HEK293 (cell line): ENCODE measurements around the gene CCDC7.

Experiments
- CTCF ChIA-PET: fragments of 350-600 bp; formaldehyde crosslinking; extraction: SDS; loops from one replicate; lab custom pipeline; 2021; ENCODE audit warnings: antibody characterized with exemption; lab: Yijun Ruan, JAX
- POLR2A ChIA-PET: fragments of 300-600 bp; formaldehyde crosslinking; extraction: SDS; loops from one replicate; lab custom pipeline; 2020; ENCODE audit warnings: antibody characterized with exemption, inconsistent platforms; lab: Yijun Ruan, JAX
- H3K27ac ChIP-seq: fragments of 200-500 bp; sonication (Bioruptor generic); 2 replicates; pipeline ENCODE4 v1.5.1; 2014; ENCODE audit warnings: low read depth, low read length, control low read depth, inconsistent platforms; ENCODE audit errors: extremely low read depth
- H3K36me3 ChIP-seq, 2 experiments: fragments of 200-500 bp in 1 of 2; sonication (Bioruptor generic) in 1 of 2; 1 replicate in 1 of 2; 2 replicates in 1 of 2; pipeline ENCODE4 v1.5.1; 2014 to 2017; ENCODE audit warnings: inconsistent platforms in 2 of 2, low read length in 2 of 2; ENCODE audit not compliant: control insufficient read depth in 2 of 2, insufficient read depth in 1 of 2
- H3K4me1 ChIP-seq: fragments of 200-500 bp; sonication (Bioruptor generic); 2 replicates; pipeline ENCODE4 v1.5.1; 2014; ENCODE audit warnings: mild to moderate bottlenecking, low read length, inconsistent platforms; ENCODE audit not compliant: control insufficient read depth, insufficient read depth
- H3K4me3 ChIP-seq: 2 replicates; pipeline ENCODE4 v1.5.1; 2011; ENCODE audit warnings: low read depth, mild to moderate bottlenecking, control low read depth, low read length, moderate library complexity
- H3K9me3 ChIP-seq: fragments of 200-500 bp; sonication (Bioruptor generic); 2 replicates; pipeline ENCODE4 v1.5.1; 2014; ENCODE audit warnings: low read depth, low read length, inconsistent platforms; ENCODE audit not compliant: control insufficient read depth, insufficient read depth
- EGR2 ChIP-seq: fragments of 450-650 bp; formaldehyde crosslinking; IDR thresholded peaks from 2 replicates; pipeline ENCODE4 v1.5.1; 2016; ENCODE audit warnings: low read depth, missing biosample characterization, missing genetic modification characterization
- GFI1B ChIP-seq: fragments of 450-650 bp; formaldehyde crosslinking; IDR thresholded peaks from 2 replicates; pipeline ENCODE4 v1.5.1; 2016; ENCODE audit warnings: missing biosample characterization, missing genetic modification characterization
- KLF8 ChIP-seq: fragments of 450-650 bp; formaldehyde crosslinking; IDR thresholded peaks from 2 replicates; pipeline ENCODE4 v1.5.1; 2016; ENCODE audit warnings: missing biosample characterization, missing genetic modification characterization
- MEIS1 ChIP-seq: sonication (generic); formaldehyde crosslinking; IDR thresholded peaks from 2 replicates; pipeline ENCODE4 v1.8.1; 2022; ENCODE audit warnings: missing genetic modification reagents, mild to moderate bottlenecking, borderline replicate concordance
- OSR2 ChIP-seq: fragments of 450-650 bp; formaldehyde crosslinking; IDR thresholded peaks from 2 replicates; pipeline ENCODE4 v1.5.1; 2016; ENCODE audit warnings: missing biosample characterization, missing genetic modification characterization
- RBAK ChIP-seq: fragments of 450-650 bp; formaldehyde crosslinking; IDR thresholded peaks from 2 replicates; pipeline ENCODE4 v1.5.1; 2016; ENCODE audit warnings: missing biosample characterization, missing genetic modification characterization
- YY1 ChIP-seq: fragments of 450-650 bp; formaldehyde crosslinking; IDR thresholded peaks from 2 replicates; pipeline ENCODE4 v1.5.1; 2018; ENCODE audit warnings: missing biosample characterization, missing genetic modification characterization
- ZFP37 ChIP-seq: fragments of 450-650 bp; formaldehyde crosslinking; IDR thresholded peaks from 2 replicates; pipeline ENCODE4 v1.5.1; 2016; ENCODE audit warnings: missing biosample characterization, missing genetic modification characterization
- ZNF10 ChIP-seq: fragments of 450-650 bp; formaldehyde crosslinking; IDR thresholded peaks from 2 replicates; pipeline ENCODE4 v1.5.1; 2017; ENCODE audit warnings: missing biosample characterization, missing genetic modification characterization
- ZNF133 ChIP-seq: fragments of 450-650 bp; formaldehyde crosslinking; IDR thresholded peaks from 2 replicates; pipeline ENCODE4 v1.5.1; 2016; ENCODE audit warnings: missing biosample characterization, missing genetic modification characterization
- ZNF174 ChIP-seq: fragments of 450-650 bp; formaldehyde crosslinking; IDR thresholded peaks from 2 replicates; pipeline ENCODE4 v1.5.0; 2017; ENCODE audit warnings: missing biosample characterization, mild to moderate bottlenecking, missing genetic modification characterization
- ZNF202 ChIP-seq: fragments of 450-650 bp; formaldehyde crosslinking; IDR thresholded peaks from 2 replicates; pipeline ENCODE4 v1.5.1; 2016; ENCODE audit warnings: missing biosample characterization, missing genetic modification characterization, borderline replicate concordance
- ZNF26 ChIP-seq: fragments of 450-650 bp; formaldehyde crosslinking; IDR thresholded peaks from 2 replicates; pipeline ENCODE4 v1.5.1; 2016; ENCODE audit warnings: missing biosample characterization, missing genetic modification characterization
- ZNF302 ChIP-seq: fragments of 450-650 bp; formaldehyde crosslinking; IDR thresholded peaks from 2 replicates; pipeline ENCODE4 v1.5.1; 2016; ENCODE audit warnings: missing biosample characterization, missing genetic modification characterization, low read depth
- ZNF501 ChIP-seq: fragments of 450-650 bp; formaldehyde crosslinking; IDR thresholded peaks from 2 replicates; pipeline ENCODE4 v1.5.1; 2016; ENCODE audit warnings: missing biosample characterization, missing genetic modification characterization
- ZNF529 ChIP-seq: fragments of 450-650 bp; formaldehyde crosslinking; IDR thresholded peaks from 2 replicates; pipeline ENCODE4 v1.5.1; 2017; ENCODE audit warnings: missing genetic modification characterization, missing biosample characterization; ENCODE audit not compliant: insufficient replicate concordance
- ZNF530 ChIP-seq: fragments of 450-650 bp; formaldehyde crosslinking; IDR thresholded peaks from 2 replicates; pipeline ENCODE4 v1.5.1; 2016; ENCODE audit warnings: low read depth, missing biosample characterization, missing genetic modification characterization
- ZNF623 ChIP-seq: fragments of 450-650 bp; formaldehyde crosslinking; IDR thresholded peaks from 2 replicates; pipeline ENCODE4 v1.5.1; 2016; ENCODE audit warnings: missing biosample characterization, missing genetic modification characterization
- ZNF768 ChIP-seq: fragments of 450-650 bp; formaldehyde crosslinking; IDR thresholded peaks from 2 replicates; pipeline ENCODE4 v1.5.1; 2018; ENCODE audit warnings: missing biosample characterization, mild to moderate bottlenecking, missing genetic modification characterization
- ZNF785 ChIP-seq: fragments of 450-650 bp; formaldehyde crosslinking; IDR thresholded peaks from 2 replicates; pipeline ENCODE4 v1.5.1; 2016; ENCODE audit warnings: missing biosample characterization, missing genetic modification characterization
- TF ChIP-seq, protein P1 (sequence below): fragments of 450-650 bp; formaldehyde crosslinking; IDR thresholded peaks from 2 replicates; pipeline ENCODE4 v1.5.1; 2016; ENCODE audit warnings: missing biosample characterization, missing genetic modification characterization, borderline replicate concordance
- TF ChIP-seq, protein P2 (sequence below): fragments of 450-650 bp; formaldehyde crosslinking; IDR thresholded peaks from 2 replicates; pipeline ENCODE4 v1.5.1; 2016; ENCODE audit warnings: missing biosample characterization, missing genetic modification characterization, low read depth

The CCDC7 gene

GRCh38 chr10:32687116-32687515 lies 241.2 kb downstream of the CCDC7 start (continued):
- TF ChIP-seq, protein P1, sequence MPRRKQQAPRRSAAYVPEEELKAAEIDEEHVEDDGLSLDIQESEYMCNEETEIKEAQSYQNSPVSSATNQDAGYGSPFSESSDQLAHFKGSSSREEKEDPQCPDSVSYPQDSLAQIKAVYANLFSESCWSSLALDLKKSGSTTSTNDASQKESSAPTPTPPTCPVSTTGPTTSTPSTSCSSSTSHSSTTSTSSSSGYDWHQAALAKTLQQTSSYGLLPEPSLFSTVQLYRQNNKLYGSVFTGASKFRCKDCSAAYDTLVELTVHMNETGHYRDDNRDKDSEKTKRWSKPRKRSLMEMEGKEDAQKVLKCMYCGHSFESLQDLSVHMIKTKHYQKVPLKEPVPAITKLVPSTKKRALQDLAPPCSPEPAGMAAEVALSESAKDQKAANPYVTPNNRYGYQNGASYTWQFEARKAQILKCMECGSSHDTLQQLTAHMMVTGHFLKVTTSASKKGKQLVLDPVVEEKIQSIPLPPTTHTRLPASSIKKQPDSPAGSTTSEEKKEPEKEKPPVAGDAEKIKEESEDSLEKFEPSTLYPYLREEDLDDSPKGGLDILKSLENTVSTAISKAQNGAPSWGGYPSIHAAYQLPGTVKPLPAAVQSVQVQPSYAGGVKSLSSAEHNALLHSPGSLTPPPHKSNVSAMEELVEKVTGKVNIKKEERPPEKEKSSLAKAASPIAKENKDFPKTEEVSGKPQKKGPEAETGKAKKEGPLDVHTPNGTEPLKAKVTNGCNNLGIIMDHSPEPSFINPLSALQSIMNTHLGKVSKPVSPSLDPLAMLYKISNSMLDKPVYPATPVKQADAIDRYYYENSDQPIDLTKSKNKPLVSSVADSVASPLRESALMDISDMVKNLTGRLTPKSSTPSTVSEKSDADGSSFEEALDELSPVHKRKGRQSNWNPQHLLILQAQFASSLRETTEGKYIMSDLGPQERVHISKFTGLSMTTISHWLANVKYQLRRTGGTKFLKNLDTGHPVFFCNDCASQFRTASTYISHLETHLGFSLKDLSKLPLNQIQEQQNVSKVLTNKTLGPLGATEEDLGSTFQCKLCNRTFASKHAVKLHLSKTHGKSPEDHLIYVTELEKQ (tag by site-specific recombination): no peak
- no peak for TF ChIP-seq ZNF529 (tag by site-specific recombination)
- TF ChIP-seq ZNF133: no peak
- no peak for TF ChIP-seq GFI1B (tag by site-specific recombination)
- TF ChIP-seq YY1 (tag by site-specific recombination): no peak
- TF ChIP-seq ZNF785 (tag by site-specific recombination): no peak
- TF ChIP-seq ZNF202: no peak
- TF ChIP-seq ZFP37 (tag by site-specific recombination): no peak

- CTCF ChIA-PET: no interaction called here
- Histone ChIP-seq H3K27ac (no peak overlapping the region), H3K4me1 (no peaks in the 10 kb centered on the region), H3K9me3 (no peaks in the 10 kb centered on the region), H3K36me3 (no peaks in the 10 kb centered on the region), H3K4me3 (no peak overlapping the region)
- POLR2A ChIA-PET: no interaction called here
- TF ChIP-seq ZNF10 (no peak), RBAK (no peak), OSR2 (no peak)
These were observed 241.6 kb downstream of the CCDC7 start for GRCh38 chr10:32687546-32687945.

DNA sequence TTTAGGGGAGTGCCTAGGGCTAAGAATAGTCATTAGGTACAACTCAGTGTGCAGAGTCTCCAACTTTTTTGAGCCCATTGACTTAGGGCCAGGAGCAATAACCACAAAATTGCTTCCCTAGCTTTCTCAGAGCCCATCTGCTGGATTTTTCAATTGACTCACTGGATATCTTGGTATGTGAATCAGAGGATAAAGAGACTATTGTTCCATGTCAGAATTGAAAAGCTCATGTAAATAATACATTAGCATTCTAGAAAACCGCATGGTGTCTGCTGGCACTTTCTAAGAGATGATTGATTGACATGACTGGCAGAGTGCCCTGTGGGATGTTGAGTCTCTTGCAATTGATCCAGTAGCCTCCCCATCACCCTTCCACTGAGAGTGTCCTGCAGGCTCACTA lies 246.2 kb downstream of the CCDC7 start:
- TF ChIP-seq ZNF501 (tag by site-specific recombination): no peak
- TF ChIP-seq KLF8 (tag by site-specific recombination): no peak
- no peak for TF ChIP-seq ZNF768 (tag by site-specific recombination)
- peak; percentile 89 for TF ChIP-seq MEIS1 (CRISPR knock-in tag)
- no peak for TF ChIP-seq ZNF302 (tag by site-specific recombination)
- TF ChIP-seq ZNF26 (tag by site-specific recombination): no peak
- H3K27ac ChIP-seq: no peak overlapping the region
- H3K4me3 ChIP-seq: no peak overlapping the region
- no peaks in the 10 kb centered on the region for H3K4me1 ChIP-seq
- no peaks in the 10 kb centered on the region for H3K36me3 ChIP-seq
- CTCF ChIA-PET: interaction anchor here (0.5 kb wide), 1 partner anchor 1813 kb away, joined by 3 read pairs; no protein-coding TSS in a partner anchor
- POLR2A ChIA-PET: no interaction called here
- no peaks in the 10 kb centered on the region for H3K9me3 ChIP-seq

- POLR2A ChIA-PET: no interaction called here
- no peaks in the 10 kb centered on the region for H3K9me3 ChIP-seq
- no peak overlapping the region for H3K27ac ChIP-seq
- TF ChIP-seq ZNF530 (tag by site-specific recombination) (no peak), ZNF623 (tag by site-specific recombination) (no peak), EGR2 (tag by site-specific recombination) (no peak), ZNF174 (no peak)
- TF ChIP-seq, protein P2, sequence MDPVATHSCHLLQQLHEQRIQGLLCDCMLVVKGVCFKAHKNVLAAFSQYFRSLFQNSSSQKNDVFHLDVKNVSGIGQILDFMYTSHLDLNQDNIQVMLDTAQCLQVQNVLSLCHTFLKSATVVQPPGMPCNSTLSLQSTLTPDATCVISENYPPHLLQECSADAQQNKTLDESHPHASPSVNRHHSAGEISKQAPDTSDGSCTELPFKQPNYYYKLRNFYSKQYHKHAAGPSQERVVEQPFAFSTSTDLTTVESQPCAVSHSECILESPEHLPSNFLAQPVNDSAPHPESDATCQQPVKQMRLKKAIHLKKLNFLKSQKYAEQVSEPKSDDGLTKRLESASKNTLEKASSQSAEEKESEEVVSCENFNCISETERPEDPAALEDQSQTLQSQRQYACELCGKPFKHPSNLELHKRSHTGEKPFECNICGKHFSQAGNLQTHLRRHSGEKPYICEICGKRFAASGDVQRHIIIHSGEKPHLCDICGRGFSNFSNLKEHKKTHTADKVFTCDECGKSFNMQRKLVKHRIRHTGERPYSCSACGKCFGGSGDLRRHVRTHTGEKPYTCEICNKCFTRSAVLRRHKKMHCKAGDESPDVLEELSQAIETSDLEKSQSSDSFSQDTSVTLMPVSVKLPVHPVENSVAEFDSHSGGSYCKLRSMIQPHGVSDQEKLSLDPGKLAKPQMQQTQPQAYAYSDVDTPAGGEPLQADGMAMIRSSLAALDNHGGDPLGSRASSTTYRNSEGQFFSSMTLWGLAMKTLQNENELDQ (tag by site-specific recombination): no peak
- TF ChIP-seq, all 188 proteins: peak for 0
- CTCF ChIA-PET: interaction anchor here (0.6 to 0.7 kb wide), 2 partner anchors 254 to 461 kb away, joined by 3 to 5 read pairs; no protein-coding TSS in a partner anchor
- no peak overlapping the region for H3K4me3 ChIP-seq
- H3K36me3 ChIP-seq: no peaks in the 10 kb centered on the region
- H3K4me1 ChIP-seq: no peaks in the 10 kb centered on the region
These were observed 247.6 kb downstream of the CCDC7 start for GRCh38 chr10:32693441-32693979.
